Measurements from ENCODE around the gene CTNNA2.

Gene CTNNA2

DNA sequence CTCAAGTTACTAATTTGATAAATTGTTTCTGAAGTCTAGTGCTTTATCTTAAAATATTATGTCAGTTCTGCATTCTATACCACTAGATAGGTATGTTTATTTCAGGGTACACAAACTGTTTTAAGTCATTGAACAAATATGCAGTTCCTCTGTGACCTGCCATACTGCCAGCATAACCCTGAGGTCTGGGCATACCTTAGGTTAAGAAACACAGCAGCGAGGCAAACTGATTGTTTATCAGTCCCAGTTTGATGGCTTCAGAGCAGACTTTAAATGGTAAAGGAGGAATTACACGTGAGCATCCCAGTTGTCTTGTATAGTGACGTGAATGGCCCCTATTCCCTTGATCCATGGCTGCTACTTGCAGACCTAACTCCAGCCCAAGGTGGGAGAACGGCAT lies 978.1 kb downstream of the CTNNA2 start:
- DNase-seq (ENCODE audit: low spot score) = no peak

GRCh38 chr2:80496346-80496745 lies 983.5 kb downstream of the CTNNA2 start:
- no peak for DNase-seq (ENCODE audit: low spot score)

GRCh38 chr2:80496775-80497174 lies 983.9 kb downstream of the CTNNA2 start:
- peak; percentile 11 for DNase-seq (ENCODE audit: low spot score)

- no peak for DNase-seq (ENCODE audit: low spot score)
These were observed 986.2 kb downstream of the CTNNA2 start for GRCh38 chr2:80499095-80499494.

DNA sequence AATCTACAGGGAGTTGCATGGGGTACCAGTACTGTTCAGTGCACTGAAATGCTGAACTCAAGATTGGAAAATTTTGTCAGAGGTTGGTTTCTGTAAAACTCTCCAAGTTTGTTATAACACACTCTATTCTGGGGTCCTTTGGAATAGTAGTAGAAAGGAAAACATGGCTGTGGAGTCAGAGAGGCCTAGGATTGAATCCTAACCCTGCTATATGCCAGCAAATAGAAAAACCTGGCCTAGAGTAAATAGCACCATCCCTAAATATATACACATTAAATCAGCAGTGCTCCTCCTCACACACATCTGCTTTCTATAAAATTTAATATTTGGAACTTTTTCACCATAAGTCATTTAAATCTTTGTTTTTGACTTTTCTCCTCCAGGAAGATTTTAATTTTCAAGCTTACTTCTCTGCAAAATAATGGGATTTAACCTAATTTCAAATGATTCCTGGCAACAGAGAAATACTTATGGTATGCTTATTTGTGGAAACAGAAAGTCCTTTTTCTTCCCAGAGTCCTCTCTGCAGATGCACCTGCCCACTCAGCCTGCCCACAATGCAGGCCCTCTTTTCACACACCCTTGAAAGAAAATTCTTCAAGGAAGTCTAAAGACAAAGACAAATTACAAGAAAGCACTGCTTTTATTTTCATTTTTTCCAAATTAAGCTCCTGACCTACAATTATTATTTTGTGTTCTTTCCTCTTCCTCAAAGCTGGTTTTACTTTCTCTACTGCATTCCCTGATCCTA lies 989.2 kb downstream of the CTNNA2 start:
- DNase-seq (ENCODE audit: low spot score) = no peak

DNA sequence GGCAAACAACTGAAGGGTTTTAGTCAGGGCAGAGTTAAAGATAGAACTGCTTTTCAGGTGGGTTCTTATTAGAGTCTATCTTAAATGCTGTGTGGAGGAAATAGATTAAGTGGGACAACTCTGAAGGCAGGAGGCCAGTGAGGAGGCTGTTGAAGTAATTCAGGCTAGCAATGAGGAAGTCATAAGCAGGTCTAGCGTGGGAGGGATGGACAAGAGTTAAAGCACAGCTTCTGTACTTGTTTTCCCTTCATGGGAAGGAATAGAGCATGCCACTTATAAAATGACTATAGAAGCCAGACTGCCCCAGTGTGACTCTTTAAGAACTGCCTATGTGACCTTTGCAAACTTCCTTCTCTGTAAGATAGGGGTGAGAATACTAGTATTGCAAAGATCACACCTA lies 993.7 kb downstream of the CTNNA2 start:
- no peak for DNase-seq (ENCODE audit: low spot score)

GRCh38 chr2:80510716-80511115 lies 997.9 kb downstream of the CTNNA2 start:
- no peak for DNase-seq (ENCODE audit: low spot score)

DNA sequence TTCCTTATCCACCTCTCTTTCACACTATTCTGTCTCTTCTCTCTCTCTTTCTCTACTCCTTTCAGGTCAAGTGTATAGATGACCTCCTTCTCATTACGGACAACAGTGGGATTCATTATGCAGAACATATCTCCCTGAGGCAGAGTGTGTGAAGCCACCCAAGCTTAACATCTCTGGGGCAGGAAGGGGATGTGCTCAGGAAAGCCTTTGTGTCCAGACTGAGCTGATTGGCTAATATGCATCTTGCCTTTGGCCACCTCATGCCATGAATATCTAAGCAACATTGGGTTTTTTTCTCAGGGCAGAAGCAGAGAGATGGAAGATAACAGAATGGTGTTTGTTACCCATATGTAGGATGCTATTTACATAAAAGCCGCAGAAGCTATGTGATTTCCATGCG lies 1003.1 kb downstream of the CTNNA2 start:
- no peak for DNase-seq (ENCODE audit: low spot score)

GRCh38 chr2:80517316-80517715 lies 1004.5 kb downstream of the CTNNA2 start:
- no peak for DNase-seq (ENCODE audit: low spot score)

DNA sequence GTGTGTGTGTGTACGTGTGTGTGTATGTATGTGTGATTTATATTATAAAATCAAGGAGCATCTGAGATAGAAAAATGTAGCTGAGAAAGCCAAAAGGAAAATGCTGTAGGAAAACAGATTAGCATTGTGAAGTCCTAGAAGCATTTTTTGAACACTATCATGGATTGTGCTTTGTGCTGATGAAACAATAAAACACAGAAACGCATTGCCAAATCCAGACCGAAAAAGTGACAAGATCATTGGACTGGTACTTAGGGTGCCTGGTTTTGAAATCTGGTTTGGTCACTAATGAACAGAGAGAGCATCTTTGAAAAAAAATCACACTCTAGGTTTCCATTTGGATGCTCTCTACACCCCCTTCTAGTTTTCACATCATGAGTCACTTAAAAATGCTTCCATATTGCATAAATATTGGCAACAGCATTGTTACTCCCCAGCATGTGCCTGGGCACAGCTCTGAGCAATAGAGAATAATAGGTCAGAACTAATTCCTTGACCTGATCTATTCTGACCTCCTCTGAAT lies 1006.3 kb downstream of the CTNNA2 start:
- no peak for DNase-seq (ENCODE audit: low spot score)

DNA sequence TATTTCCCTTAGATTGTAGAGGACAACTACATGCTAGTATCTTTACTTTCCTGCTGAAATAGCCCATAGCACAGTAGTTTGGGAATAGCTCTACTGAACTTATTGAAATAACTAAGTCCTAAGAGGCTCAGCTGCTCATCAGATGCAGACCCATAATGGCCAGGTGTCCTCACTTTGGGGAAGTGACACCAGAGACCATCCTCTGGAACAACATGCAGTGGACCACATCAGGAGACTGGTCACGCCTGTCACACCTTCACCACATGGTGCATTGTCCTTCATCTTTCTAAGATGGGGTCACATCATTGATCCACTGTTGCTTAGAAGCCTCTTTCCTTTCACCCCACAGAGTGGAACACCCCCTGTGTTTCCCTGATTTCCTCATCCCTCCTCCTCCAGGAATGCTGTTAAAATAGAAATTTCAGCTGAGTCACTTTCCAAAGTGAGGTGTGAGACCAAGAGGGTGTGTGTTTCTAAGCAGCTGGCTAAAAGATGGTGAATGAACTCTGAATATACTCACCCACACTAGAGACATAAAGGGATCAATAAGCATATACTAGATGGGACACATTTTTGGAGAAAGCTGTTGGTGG lies 1006.9 kb downstream of the CTNNA2 start:
- DNase-seq (ENCODE audit: low spot score) = no peak

- DNase-seq (ENCODE audit: low spot score) = no peak
These were observed 1012.3 kb downstream of the CTNNA2 start for GRCh38 chr2:80525152-80525551.

GRCh38 chr2:80527119-80527518 lies 1014.3 kb downstream of the CTNNA2 start:
- DNase-seq (ENCODE audit: low spot score) = no peak

- DNase-seq (ENCODE audit: low spot score) = no peak
These were observed 1016.8 kb downstream of the CTNNA2 start for GRCh38 chr2:80529466-80530165.

GRCh38 chr2:80530442-80531064 lies 1017.7 kb downstream of the CTNNA2 start:
- no peak for DNase-seq (ENCODE audit: low spot score)

- no peak for DNase-seq (ENCODE audit: low spot score)
These were observed 1018.5 kb downstream of the CTNNA2 start for GRCh38 chr2:80531319-80531718.

DNA sequence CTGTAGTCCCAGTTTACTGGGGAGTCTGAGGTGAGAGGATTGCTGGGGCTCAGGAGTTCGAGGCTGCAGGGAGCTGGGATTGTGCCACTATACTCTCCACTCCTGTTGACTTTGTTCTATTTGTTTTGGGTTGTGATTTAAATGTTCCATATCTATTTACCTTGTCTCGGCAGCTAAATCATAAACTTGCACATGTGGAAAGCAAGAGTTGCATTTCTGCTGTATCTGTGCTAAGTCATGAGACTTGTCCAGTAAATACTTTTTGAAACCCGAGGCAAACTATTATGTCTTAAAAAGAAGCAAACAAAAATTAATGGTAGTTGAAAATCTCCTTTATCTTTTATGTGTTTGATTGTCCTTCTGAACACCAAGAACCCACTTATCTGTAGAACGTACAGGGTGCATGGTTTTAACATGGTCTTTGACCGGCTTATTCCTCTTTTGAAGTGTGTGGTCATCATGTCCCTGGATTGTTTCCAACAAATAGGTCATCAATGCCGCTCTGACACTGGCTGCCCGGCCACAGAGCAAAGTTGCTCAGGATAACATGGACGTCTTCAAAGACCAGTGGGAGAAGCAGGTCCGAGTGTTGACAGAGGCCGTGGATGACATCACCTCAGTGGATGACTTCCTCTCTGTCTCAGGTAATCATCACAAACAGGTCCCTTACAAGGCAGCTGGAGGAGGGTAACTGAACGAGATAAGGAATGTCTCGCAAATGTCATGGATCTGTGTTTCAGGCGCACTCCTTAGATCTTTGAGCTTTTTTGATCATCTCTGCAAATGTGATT lies 1032.8 kb downstream of the CTNNA2 start:
- DNase-seq (ENCODE audit: low spot score) = no peak

GRCh38 chr2:80546766-80547165 lies 1033.9 kb downstream of the CTNNA2 start:
- DNase-seq (ENCODE audit: low spot score) = no peak

DNA sequence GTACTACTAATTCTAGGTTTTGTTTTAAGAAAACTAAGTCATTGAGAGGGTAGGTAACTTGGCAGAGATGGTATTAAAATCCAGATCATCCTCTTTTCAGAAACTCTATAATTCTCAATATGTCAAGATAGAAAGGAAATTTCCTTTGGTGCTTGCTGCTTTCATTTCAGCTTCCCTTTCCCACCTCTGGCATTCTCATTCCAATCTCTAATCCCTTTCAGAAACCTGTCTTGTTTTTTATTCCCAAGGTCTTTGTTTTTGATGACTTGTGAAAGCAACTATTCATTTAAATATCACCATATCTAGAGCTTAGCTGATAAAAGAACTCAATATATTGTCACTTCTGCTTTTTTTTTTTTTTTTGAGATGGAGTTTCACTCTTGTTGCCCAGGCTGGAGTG lies 1034.5 kb downstream of the CTNNA2 start:
- no peak for DNase-seq (ENCODE audit: low spot score)

DNA sequence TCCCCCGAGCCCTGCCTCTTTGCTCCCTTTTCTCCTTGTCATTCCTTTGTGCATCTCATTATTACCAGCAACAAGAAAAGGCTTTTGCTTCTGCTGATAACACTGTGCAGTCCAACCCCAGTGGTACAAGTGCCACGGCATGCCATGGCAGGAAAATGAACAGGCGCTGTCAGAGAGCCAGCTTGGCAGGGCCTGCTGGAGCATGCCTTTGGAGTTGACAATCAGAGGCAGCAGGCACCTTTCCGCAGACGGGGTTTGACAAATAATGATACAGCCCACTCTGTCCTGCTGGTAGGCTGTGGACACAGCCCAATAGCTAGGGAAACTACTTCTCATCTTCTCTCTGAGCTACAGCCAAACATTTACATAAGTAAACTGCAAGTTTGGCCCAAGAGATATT lies 1035.6 kb downstream of the CTNNA2 start:
- DNase-seq (ENCODE audit: low spot score) = no peak

DNA sequence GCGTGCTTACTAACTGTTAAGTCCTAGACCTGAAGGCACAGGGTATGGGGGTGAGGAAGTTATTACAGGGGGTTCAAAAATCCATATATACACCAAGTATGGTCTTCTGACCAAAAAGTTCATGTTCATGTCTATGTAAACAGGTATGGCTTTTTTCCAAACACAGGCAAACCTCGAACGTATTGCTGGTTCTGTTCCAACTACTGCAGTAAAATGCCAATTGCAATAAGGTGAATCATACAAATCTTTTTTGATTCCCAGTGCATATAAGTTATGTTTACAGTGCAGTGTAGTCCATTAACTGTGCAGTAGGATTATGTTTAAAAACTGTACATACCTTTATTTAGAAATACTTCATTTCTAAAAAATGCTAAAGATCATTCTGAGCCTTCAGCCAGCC lies 1037.0 kb downstream of the CTNNA2 start:
- no peak for DNase-seq (ENCODE audit: low spot score)

- DNase-seq (ENCODE audit: low spot score) = no peak
These were observed 1047.5 kb downstream of the CTNNA2 start for GRCh38 chr2:80560326-80560725.
